ENCODE results near the gene SLC25A53. TPM values are rescaled to one million over a fixed set of nuclear protein-coding genes. Genes with fewer than 3 reads are reported as not detected.
"Not testable (repeated sequence)": the region's sequence is repeated elsewhere in the genome, so short reads cannot be mapped to it uniquely, and the experiment has no call there.

SLC25A53 gene
- total RNA-seq, 1 experiment from 2014 or later, result 9.8 TPM

DNA sequence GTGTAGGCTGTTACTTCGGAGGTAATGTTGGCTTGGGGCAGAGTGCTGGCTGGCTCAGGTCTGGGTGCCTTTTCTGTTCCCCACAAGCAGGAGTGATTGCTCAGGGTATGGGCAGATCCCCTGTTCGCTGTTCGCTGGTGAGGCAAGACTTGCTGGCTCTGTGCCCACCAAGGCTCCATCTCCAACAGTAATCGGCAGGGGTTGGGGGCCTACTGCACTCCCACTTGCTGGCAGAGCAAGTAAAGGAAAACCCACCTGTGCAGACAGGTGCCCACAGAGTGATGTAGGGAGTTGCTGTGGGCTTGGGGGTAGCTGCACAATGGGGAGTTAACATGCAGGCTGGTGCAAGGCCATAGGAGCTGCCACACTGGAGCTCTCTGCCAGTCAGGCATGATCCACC, 72.7 kb downstream of the SLC25A53 start:
- no peak overlapping the region for H3K27ac ChIP-seq (ENCODE audit: low read length)
- H3K36me3 ChIP-seq (ENCODE audit: control insufficient read depth, insufficient read depth, low read length), result no peaks in the 10 kb centered on the region
- in situ Hi-C loops (cut with HindIII; ENCODE audit: low pct_unique_long_range_greater_than_20kb, low sequenced_read_pairs), result no loop called here
- no peaks in the 10 kb centered on the region for H3K9me3 ChIP-seq (ENCODE audit: control insufficient read depth, insufficient read depth, low read depth, low read length)
- no peak for ATAC-seq
- CTCF ChIA-PET, result no interaction called here
- BruUV-seq (replicated peaks), result no TSS peak
- peaks cover 2% of the 10 kb centered on the region; the same call in 1 of the 2 replicates for H3K27me3 ChIP-seq (ENCODE audit: control insufficient read depth, insufficient read depth, low read length)
- no peak for TF ChIP-seq POLR2AphosphoS5 (IDR thresholded peaks at IDR 0.05; ENCODE audit: low read depth, low read length)
- TF ChIP-seq TCF7L2 (IDR thresholded peaks at IDR 0.05; ENCODE audit: low read depth, low read length), result no peak
- TF ChIP-seq, protein P1, sequence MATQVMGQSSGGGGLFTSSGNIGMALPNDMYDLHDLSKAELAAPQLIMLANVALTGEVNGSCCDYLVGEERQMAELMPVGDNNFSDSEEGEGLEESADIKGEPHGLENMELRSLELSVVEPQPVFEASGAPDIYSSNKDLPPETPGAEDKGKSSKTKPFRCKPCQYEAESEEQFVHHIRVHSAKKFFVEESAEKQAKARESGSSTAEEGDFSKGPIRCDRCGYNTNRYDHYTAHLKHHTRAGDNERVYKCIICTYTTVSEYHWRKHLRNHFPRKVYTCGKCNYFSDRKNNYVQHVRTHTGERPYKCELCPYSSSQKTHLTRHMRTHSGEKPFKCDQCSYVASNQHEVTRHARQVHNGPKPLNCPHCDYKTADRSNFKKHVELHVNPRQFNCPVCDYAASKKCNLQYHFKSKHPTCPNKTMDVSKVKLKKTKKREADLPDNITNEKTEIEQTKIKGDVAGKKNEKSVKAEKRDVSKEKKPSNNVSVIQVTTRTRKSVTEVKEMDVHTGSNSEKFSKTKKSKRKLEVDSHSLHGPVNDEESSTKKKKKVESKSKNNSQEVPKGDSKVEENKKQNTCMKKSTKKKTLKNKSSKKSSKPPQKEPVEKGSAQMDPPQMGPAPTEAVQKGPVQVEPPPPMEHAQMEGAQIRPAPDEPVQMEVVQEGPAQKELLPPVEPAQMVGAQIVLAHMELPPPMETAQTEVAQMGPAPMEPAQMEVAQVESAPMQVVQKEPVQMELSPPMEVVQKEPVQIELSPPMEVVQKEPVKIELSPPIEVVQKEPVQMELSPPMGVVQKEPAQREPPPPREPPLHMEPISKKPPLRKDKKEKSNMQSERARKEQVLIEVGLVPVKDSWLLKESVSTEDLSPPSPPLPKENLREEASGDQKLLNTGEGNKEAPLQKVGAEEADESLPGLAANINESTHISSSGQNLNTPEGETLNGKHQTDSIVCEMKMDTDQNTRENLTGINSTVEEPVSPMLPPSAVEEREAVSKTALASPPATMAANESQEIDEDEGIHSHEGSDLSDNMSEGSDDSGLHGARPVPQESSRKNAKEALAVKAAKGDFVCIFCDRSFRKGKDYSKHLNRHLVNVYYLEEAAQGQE (IDR thresholded peaks at IDR 0.05; ENCODE audit: insufficient read depth in 1 of 2, low read depth in 2 of 2, low read length in 1 of 2), result no peak
- no peak for TF ChIP-seq SIN3A (IDR thresholded peaks at IDR 0.05; ENCODE audit: borderline replicate concordance, insufficient read depth, low read depth, low read length)
- TF ChIP-seq, protein P2, sequence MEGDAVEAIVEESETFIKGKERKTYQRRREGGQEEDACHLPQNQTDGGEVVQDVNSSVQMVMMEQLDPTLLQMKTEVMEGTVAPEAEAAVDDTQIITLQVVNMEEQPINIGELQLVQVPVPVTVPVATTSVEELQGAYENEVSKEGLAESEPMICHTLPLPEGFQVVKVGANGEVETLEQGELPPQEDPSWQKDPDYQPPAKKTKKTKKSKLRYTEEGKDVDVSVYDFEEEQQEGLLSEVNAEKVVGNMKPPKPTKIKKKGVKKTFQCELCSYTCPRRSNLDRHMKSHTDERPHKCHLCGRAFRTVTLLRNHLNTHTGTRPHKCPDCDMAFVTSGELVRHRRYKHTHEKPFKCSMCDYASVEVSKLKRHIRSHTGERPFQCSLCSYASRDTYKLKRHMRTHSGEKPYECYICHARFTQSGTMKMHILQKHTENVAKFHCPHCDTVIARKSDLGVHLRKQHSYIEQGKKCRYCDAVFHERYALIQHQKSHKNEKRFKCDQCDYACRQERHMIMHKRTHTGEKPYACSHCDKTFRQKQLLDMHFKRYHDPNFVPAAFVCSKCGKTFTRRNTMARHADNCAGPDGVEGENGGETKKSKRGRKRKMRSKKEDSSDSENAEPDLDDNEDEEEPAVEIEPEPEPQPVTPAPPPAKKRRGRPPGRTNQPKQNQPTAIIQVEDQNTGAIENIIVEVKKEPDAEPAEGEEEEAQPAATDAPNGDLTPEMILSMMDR (IDR thresholded peaks at IDR 0.05), result no peak
- no peaks in the 10 kb centered on the region for H3K4me1 ChIP-seq (ENCODE audit: control insufficient read depth, insufficient read depth, low read length)
- no peak for DNase-seq (ENCODE audit: low read depth, low spot score)
- H3K4me3 ChIP-seq (ENCODE audit: low read depth in 2 of 2, low read length in 2 of 2), result no peak overlapping the region
- intact Hi-C loops (cut with micrococcal nuclease; ENCODE audit: unreplicated experiment), result no loop called here
- POLR2A ChIA-PET, result no interaction called here

DNA sequence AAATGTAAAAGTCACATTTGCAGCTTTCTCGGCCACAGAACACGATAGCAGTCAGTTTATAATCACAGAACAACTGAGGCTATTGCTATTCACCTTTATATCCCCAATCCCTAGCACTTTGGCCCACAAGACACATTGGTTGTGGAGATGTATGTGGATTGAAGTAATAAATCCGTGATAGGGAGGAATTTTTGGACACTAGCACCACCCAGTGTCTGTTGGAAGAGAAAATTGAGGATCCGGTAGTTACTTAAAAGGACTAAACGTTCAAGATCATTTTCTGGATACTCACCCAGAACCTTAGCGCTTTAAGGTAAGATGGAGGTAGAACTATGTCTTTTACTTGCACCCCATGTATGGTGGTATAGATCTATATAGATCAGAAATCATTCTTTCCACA, 79.0 kb downstream of the SLC25A53 start:
- intact Hi-C loops (cut with micrococcal nuclease; ENCODE audit: unreplicated experiment); DNase-seq (ENCODE audit: low read depth, low spot score); CTCF ChIA-PET; H3K27ac ChIP-seq (ENCODE audit: low read length); POLR2A ChIA-PET; BruUV-seq (replicated peaks); H3K36me3 ChIP-seq (ENCODE audit: control insufficient read depth, insufficient read depth, low read length); H3K4me1 ChIP-seq (ENCODE audit: control insufficient read depth, insufficient read depth, low read length); H3K9me3 ChIP-seq (ENCODE audit: control insufficient read depth, insufficient read depth, low read depth, low read length); in situ Hi-C loops (cut with HindIII; ENCODE audit: low pct_unique_long_range_greater_than_20kb, low sequenced_read_pairs); H3K4me3 ChIP-seq (ENCODE audit: low read depth in 2 of 2, low read length in 2 of 2); H3K27me3 ChIP-seq (ENCODE audit: control insufficient read depth, insufficient read depth, low read length): not testable (repeated sequence)
- ATAC-seq, result 0 out of 2 replicates have a peak, but pooled peaks have one; percentile 68

DNA sequence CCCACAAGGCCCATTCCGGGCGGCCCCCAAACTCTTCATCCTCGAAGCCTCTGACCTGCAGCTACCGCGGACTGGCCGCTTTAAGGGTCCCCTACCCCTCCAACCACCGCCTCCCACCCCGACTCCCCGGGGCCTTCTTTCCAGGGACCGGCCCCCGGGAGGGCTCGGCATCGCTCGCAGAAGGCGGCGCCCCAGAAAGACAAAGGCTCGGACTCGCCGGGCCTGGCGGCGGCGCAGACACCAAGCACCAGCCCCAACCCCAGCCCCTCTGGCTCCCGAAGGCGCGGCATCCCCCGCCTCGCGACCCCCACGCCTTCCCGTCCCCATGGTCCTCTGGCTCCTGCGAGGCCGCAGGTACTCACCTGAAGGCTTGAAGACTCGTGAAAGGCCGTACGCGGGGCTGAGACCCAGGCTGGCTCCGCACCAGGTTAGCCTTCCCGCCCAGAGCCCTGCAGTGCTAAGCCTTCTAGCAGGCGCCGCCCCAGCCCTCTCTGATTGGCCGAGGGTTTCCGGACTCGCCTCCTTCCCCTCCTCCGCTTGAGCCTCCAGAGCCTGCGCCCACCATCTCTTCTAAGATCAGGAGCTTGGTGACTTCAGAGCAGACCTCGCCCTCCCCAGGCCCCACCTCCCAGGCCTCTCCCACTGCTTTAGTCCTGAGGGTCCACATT, 80.9 kb downstream of the SLC25A53 start, which contains the start of gene TMSB15C:
TSS of gene TMSB15C (minus strand) at position 459 of the 668 bp plus-strand sequence.
- BruUV-seq (replicated peaks), result not testable (repeated sequence)
- peak; percentile 99 for ATAC-seq

DNA sequence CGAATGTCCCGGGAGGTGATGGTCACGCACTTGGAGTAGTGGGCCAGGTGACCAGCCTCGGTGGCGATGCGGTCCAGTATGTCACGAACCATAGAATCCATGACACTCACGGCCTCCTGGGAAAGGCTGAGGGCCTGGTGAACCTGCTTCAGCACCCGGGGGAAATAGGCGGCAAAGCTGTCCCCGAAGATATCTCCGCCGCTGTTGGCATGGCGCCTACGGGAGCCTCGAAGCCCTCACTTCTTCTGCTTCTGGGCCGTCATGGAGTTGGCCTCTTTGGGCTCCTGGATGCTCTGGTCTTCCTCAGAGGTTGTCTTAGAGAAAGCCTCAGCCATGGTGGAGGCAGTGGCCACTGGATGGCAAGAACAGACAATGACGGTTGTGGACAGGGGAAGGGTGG, 94.2 kb downstream of the SLC25A53 start:
- H3K9me3 ChIP-seq (ENCODE audit: control insufficient read depth, insufficient read depth, low read depth, low read length); in situ Hi-C loops (cut with HindIII; ENCODE audit: low pct_unique_long_range_greater_than_20kb, low sequenced_read_pairs); H3K36me3 ChIP-seq (ENCODE audit: control insufficient read depth, insufficient read depth, low read length); POLR2A ChIA-PET; CTCF ChIA-PET; BruUV-seq (replicated peaks); intact Hi-C loops (cut with micrococcal nuclease; ENCODE audit: unreplicated experiment); H3K4me3 ChIP-seq (ENCODE audit: low read depth in 2 of 2, low read length in 2 of 2); H3K27me3 ChIP-seq (ENCODE audit: control insufficient read depth, insufficient read depth, low read length); H3K4me1 ChIP-seq (ENCODE audit: control insufficient read depth, insufficient read depth, low read length); H3K27ac ChIP-seq (ENCODE audit: low read length); ATAC-seq; DNase-seq (ENCODE audit: low read depth, low spot score): not testable (repeated sequence)

More for the DNA sequence above, 80.9 kb downstream of the SLC25A53 start, which contains the start of gene TMSB15C:
- DNase-seq (ENCODE audit: low read depth, low spot score); H3K4me1 ChIP-seq (ENCODE audit: control insufficient read depth, insufficient read depth, low read length); CTCF ChIA-PET; POLR2A ChIA-PET; H3K27ac ChIP-seq (ENCODE audit: low read length); H3K36me3 ChIP-seq (ENCODE audit: control insufficient read depth, insufficient read depth, low read length); H3K27me3 ChIP-seq (ENCODE audit: control insufficient read depth, insufficient read depth, low read length); H3K9me3 ChIP-seq (ENCODE audit: control insufficient read depth, insufficient read depth, low read depth, low read length); H3K4me3 ChIP-seq (ENCODE audit: low read depth in 2 of 2, low read length in 2 of 2); intact Hi-C loops (cut with micrococcal nuclease; ENCODE audit: unreplicated experiment); in situ Hi-C loops (cut with HindIII; ENCODE audit: low pct_unique_long_range_greater_than_20kb, low sequenced_read_pairs): not testable (repeated sequence)

DNA sequence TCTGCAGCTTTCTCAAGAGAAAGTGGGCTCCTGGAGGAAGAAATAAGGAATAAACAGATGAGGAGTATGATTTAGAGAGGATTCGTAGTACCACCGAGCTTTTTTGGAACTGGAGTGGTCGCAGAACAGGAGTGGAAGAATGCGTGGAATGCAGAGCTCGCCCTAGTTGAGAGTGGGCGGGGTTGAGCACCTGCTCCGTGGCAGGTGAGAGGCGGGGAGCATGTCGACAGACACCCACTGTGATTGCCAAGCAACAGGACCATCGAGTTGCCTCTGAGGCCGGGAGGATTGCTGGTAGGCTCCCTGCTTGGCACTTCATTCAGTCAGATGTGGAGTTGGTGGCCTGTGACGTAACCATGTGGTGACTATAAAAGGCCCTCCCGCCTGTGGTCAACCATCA, 101.9 kb downstream of the SLC25A53 start:
- H3K27me3 ChIP-seq (ENCODE audit: control insufficient read depth, insufficient read depth, low read length); in situ Hi-C loops (cut with HindIII; ENCODE audit: low pct_unique_long_range_greater_than_20kb, low sequenced_read_pairs); CTCF ChIA-PET; DNase-seq (ENCODE audit: low read depth, low spot score); intact Hi-C loops (cut with micrococcal nuclease; ENCODE audit: unreplicated experiment); POLR2A ChIA-PET; H3K9me3 ChIP-seq (ENCODE audit: control insufficient read depth, insufficient read depth, low read depth, low read length); BruUV-seq (replicated peaks); H3K4me1 ChIP-seq (ENCODE audit: control insufficient read depth, insufficient read depth, low read length); H3K27ac ChIP-seq (ENCODE audit: low read length); H3K4me3 ChIP-seq (ENCODE audit: low read depth in 2 of 2, low read length in 2 of 2); ATAC-seq; H3K36me3 ChIP-seq (ENCODE audit: control insufficient read depth, insufficient read depth, low read length): not testable (repeated sequence)

Measured in Panc1 (cell line).